H1 (cell line): ENCODE measurements around the gene DOCK1. TPM values are rescaled to one million over a fixed set of nuclear protein-coding genes. Genes with fewer than 3 reads are reported as not detected.

Experiments used
- CBX8 ChIP-seq: fragments of 300-800, 300-1000 bp; sonication (generic); IDR thresholded peaks from 2 replicates; pipeline ENCODE4 v1.7.1; 2016; ENCODE audit warnings: low read depth, low read length, borderline replicate concordance
- EZH2 ChIP-seq: fragments of 200-600 bp; sonication (generic); IDR thresholded peaks from 2 replicates; pipeline ENCODE4 v1.7.1; 2012; ENCODE audit warnings: low read depth, mild to moderate bottlenecking, moderate library complexity, low read length, inconsistent platforms; ENCODE audit not compliant: severe bottlenecking
- KDM1A ChIP-seq: fragments of 200-600, 300-600 bp; sonication (generic); IDR thresholded peaks from 2 replicates; pipeline ENCODE4 v1.7.1; 2016; ENCODE audit warnings: mild to moderate bottlenecking, low read length, borderline replicate concordance
- NANOG ChIP-seq: IDR thresholded peaks from 2 replicates; pipeline ENCODE4 v1.6.1; 2011; ENCODE audit warnings: low read length, low read depth, mild to moderate bottlenecking, inconsistent platforms; ENCODE audit not compliant: insufficient read depth, poor library complexity, severe bottlenecking
- POU5F1 ChIP-seq: IDR thresholded peaks from 2 replicates; pipeline ENCODE4 v1.6.1; 2011; ENCODE audit warnings: low read depth, mild to moderate bottlenecking, low read length, moderate library complexity
- TAF7 ChIP-seq: optimal IDR thresholded peaks from 2 replicates; pipeline ENCODE3; 2011; ENCODE audit warnings: low read depth, mild to moderate bottlenecking, inconsistent platforms, low read length, moderate library complexity, borderline replicate concordance
- polyA plus RNA-seq, 7 experiments: library from polyadenylated mRNA; depleted of rRNA in 3 of 7; stranded (reverse) in 5 of 7; unstranded in 2 of 7; fragments of >200 nt in 5 of 7; fragments of 200-250 nt in 2 of 7; gene quantifications; 1 replicate in 5 of 7; 2 replicates in 1 of 7; 4 replicates in 1 of 7; pipeline versions ENCODE4 v1.2.1 to v1.2.3, GENCODE V29; 2011 to 2013; ENCODE audit warnings: missing spikeins in 2 of 7, mixed read lengths in 2 of 7
- total RNA-seq: library from RNA; stranded (reverse); fragmentation: NEBNext Ultra II Directional; extraction: Animal tissue kit (Norgen Biotek cat#: 25700); gene quantifications from 2 replicates; pipeline ENCODE4 v1.2.1, GENCODE V29; 2021

DOCK1 gene
- total and polyA plus RNA-seq, 2 of the 8 experiments (the other 6 are each of a cell fraction or from before 2014, with no cell fraction given): 11.6 to 53.0 TPM

DNA sequence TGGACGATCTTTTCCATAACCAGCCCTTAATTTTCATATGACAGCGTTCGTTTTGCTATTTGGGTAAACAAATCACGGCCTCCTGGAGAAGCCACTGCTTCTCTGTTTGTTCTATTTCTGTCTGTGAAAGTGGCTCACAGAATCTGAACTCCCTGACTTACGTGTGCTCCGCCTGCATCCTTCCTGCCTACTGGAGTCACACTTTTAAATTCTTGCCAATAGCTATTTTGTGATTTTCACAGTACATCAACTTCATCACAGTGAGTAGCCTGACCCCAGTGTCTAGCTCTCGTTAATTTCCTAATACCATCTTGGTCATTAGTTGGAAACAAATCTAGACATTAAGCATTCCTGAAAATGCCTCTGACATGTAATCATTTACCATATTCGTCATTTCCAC lies 594.9 kb downstream of the DOCK1 start (continued):
- no peak for TF ChIP-seq KDM1A
- TF ChIP-seq CBX8: no peak
- no peak for TF ChIP-seq NANOG
- no peak for TF ChIP-seq EZH2
- TF ChIP-seq POU5F1: no peak
- no peak for TF ChIP-seq TAF7
- TF ChIP-seq, all 59 proteins: peak for 0

Other genes starting within 250 kb of the DOCK1 start
- gene C10orf90, start 234.7 kb upstream of the DOCK1 start, total RNA-seq: not detected in 2 replicates
- gene C10orf90, start 234.7 kb upstream of the DOCK1 start, polyA plus RNA-seq (2011; rRNA removed): 0.16 and 0.21 TPM in 2 replicates